HepG2 (cell line): ENCODE measurements around the gene FBF1. TPM values are rescaled to one million over a fixed set of nuclear protein-coding genes. Genes with fewer than 3 reads are reported as not detected.
A peak's percentile ranks its signal among the peaks of the same experiment; 100 is the strongest.

Experiments used
- ATAC-seq: fragments of 200-7000 bp; cut with Tn5 transposase; 3 replicates; pipeline ENCODE4 v1.9.1; 2020; ENCODE audit warnings: mild to moderate bottlenecking, moderate library complexity
- BruUV-seq: library from RNA; stranded (reverse); fragments of 400-500 nt; replicated peaks from 2 replicates; lab custom pipeline; 2021; lab: Mats Ljungman, UMichigan
- CTCF ChIA-PET: fragments of 300-600 bp; formaldehyde crosslinking; extraction: SDS; loops from one replicate; lab custom pipeline; 2021; ENCODE audit warnings: low total read pairs, inconsistent platforms, low intra/inter-chr PET ratio; lab: Yijun Ruan, JAX
- POLR2A ChIA-PET: fragments of 350-600 bp; sonication (Branson Sonifier 250); formaldehyde crosslinking; loops from one replicate; lab custom pipeline; 2020; ENCODE audit warnings: antibody characterized with exemption, inconsistent platforms; lab: Yijun Ruan, JAX
- DNase-seq: peaks from one replicate; pipeline ENCODE4 v3.0.0-alpha.2; 2015; ENCODE audit warnings: low spot score
- FAIRE-seq: peaks from 3 replicates; lab custom pipeline; 2011; peaks lifted over from hg19 to GRCh38; lab: Jason Lieb, UNC
- H2AFZ ChIP-seq: one replicate; pipeline ENCODE4 v1.6.1; 2011; ENCODE audit warnings: low read length, inconsistent platforms
- H3K27ac ChIP-seq: fragments of 300-600 bp; 3 replicates; pipeline ENCODE4 v1.8.0; 2011; ENCODE audit warnings: mixed run types, mild to moderate bottlenecking, mixed read lengths, low read length, inconsistent platforms; ENCODE audit not compliant: insufficient read depth; ENCODE audit errors: extremely low read length
- H3K27me3 ChIP-seq, 2 experiments: fragments of 200-600 bp in 1 of 2; 2 replicates in 1 of 2; 3 replicates in 1 of 2; pipeline versions ENCODE4 v1.6.0 to v1.8.0; 2011; ENCODE audit warnings: low read length in 2 of 2, mild to moderate bottlenecking in 2 of 2, moderate library complexity in 2 of 2, inconsistent platforms in 1 of 2; ENCODE audit not compliant: insufficient read depth in 2 of 2, control insufficient read depth in 1 of 2
- H3K36me3 ChIP-seq, 2 experiments: fragments of 200-600 bp in 1 of 2; replicated peaks in 1 of 2; 2 replicates in 1 of 2; 3 replicates in 1 of 2; pipeline versions ENCODE4 v1.5.1 to v1.8.0; 2011; ENCODE audit warnings: low read length in 2 of 2, inconsistent platforms in 1 of 2; ENCODE audit not compliant: insufficient read depth in 2 of 2, control insufficient read depth in 1 of 2
- H3K4me1 ChIP-seq: 2 replicates; pipeline ENCODE4 v1.5.1; 2012; ENCODE audit warnings: low read length, inconsistent platforms; ENCODE audit not compliant: insufficient read depth
- H3K4me2 ChIP-seq: 2 replicates; pipeline ENCODE4 v1.6.0; 2011; ENCODE audit warnings: low read depth, low read length, inconsistent platforms
- H3K4me3 ChIP-seq, 3 experiments: fragments of 200-600 bp in 1 of 3; sonication (generic), shearing (Covaris generic) in 1 of 3; replicated peaks in 1 of 3; 2 replicates each; pipeline ENCODE4 v1.5.1; 2011 to 2016; ENCODE audit warnings: low read length in 3 of 3, inconsistent platforms in 2 of 3, low read depth in 2 of 3, mild to moderate bottlenecking in 2 of 3, control low read depth in 1 of 3, mixed read lengths in 1 of 3; ENCODE audit not compliant: insufficient read depth in 1 of 3
- H3K79me2 ChIP-seq: one replicate; pipeline ENCODE4 v1.6.1; 2011; ENCODE audit warnings: low read length, inconsistent platforms; ENCODE audit not compliant: insufficient read depth
- H3K9ac ChIP-seq: 2 replicates; pipeline ENCODE4 v1.6.0; 2011; ENCODE audit warnings: mild to moderate bottlenecking, low read depth, low read length, inconsistent platforms; ENCODE audit not compliant: insufficient read depth
- H3K9me3 ChIP-seq: 2 replicates; pipeline ENCODE4 v1.5.1; 2012; ENCODE audit warnings: mild to moderate bottlenecking, low read length
- H4K20me1 ChIP-seq: 2 replicates; pipeline ENCODE4 v1.6.0; 2011; ENCODE audit warnings: inconsistent platforms, mild to moderate bottlenecking, low read length, moderate library complexity; ENCODE audit not compliant: insufficient read depth
- CCDC6 ChIP-seq: sonication (generic); formaldehyde crosslinking; IDR thresholded peaks from 2 replicates; pipeline ENCODE4 v1.8.1; 2022; ENCODE audit warnings: mild to moderate bottlenecking, missing genetic modification reagents, moderate library complexity
- DNMT1 ChIP-seq: sonication (generic); formaldehyde crosslinking; IDR thresholded peaks from 2 replicates; pipeline ENCODE4 v1.5.1; 2020; ENCODE audit warnings: mild to moderate bottlenecking, missing genetic modification reagents
- ETV5 ChIP-seq: IDR thresholded peaks from 2 replicates; pipeline ENCODE4 v1.6.1; 2018; ENCODE audit warnings: missing biosample characterization, missing genetic modification reagents, inconsistent platforms, borderline replicate concordance
- IRF2 ChIP-seq: IDR thresholded peaks from 2 replicates; pipeline ENCODE4 v1.6.1; 2018; ENCODE audit warnings: missing genetic modification reagents, missing compliant biosample characterization
- MXD4 ChIP-seq: IDR thresholded peaks from 2 replicates; pipeline ENCODE4 v1.6.1; 2016; ENCODE audit warnings: mild to moderate bottlenecking, missing biosample characterization, missing genetic modification reagents
- STAG1 ChIP-seq: sonication (generic); formaldehyde crosslinking; IDR thresholded peaks from 2 replicates; pipeline ENCODE4 v1.4.0; 2020; ENCODE audit warnings: missing genetic modification reagents
- THAP11 ChIP-seq: IDR thresholded peaks from 2 replicates; pipeline ENCODE4 v1.6.1; 2016; ENCODE audit warnings: missing biosample characterization, missing genetic modification reagents
- YEATS4 ChIP-seq: sonication (generic); formaldehyde crosslinking; IDR thresholded peaks from 2 replicates; pipeline ENCODE4 v1.4.0; 2020; ENCODE audit warnings: missing genetic modification reagents, borderline replicate concordance
- ZNF644 ChIP-seq: IDR thresholded peaks from 2 replicates; pipeline ENCODE4 v1.6.1; 2016; ENCODE audit warnings: low read depth
- ZNF674 ChIP-seq: sonication (generic); formaldehyde crosslinking; IDR thresholded peaks from 2 replicates; pipeline ENCODE4 v1.5.0; 2020; ENCODE audit warnings: low read depth, mild to moderate bottlenecking, missing genetic modification reagents
- ZNF883 ChIP-seq: sonication (generic); formaldehyde crosslinking; IDR thresholded peaks from 2 replicates; pipeline ENCODE4 v1.5.1; 2020; ENCODE audit warnings: mild to moderate bottlenecking, missing genetic modification reagents; ENCODE audit errors: not compliant biosample characterization
- ZSCAN21 ChIP-seq: sonication (generic); formaldehyde crosslinking; IDR thresholded peaks from 2 replicates; pipeline ENCODE4 v1.8.0; 2022; ENCODE audit warnings: mild to moderate bottlenecking, missing genetic modification reagents, moderate library complexity, borderline replicate concordance
- WGBS: methylation state at CpG from one replicate; pipeline ENCODE4 v1.1.6; 2017; ENCODE audit warnings: low lambda C conversion rate; 5-methylcytosine and 5-hydroxymethylcytosine counted together
- in situ Hi-C: cut with HindIII; loops from 2 replicates; pipeline ENCODE4 v1.10.0; 2017; ENCODE audit warnings: low pct_unique_long_range_greater_than_20kb; ENCODE audit not compliant: extremely low pct_ligation_motif_present
- intact Hi-C: fragments of 100-400 bp; cut with micrococcal nuclease; formaldehyde crosslinking; loops from one replicate; pipeline ENCODE4 v1.10.0; 2022; ENCODE audit not compliant: unreplicated experiment
- polyA plus RNA-seq, 8 experiments: library from polyadenylated mRNA; depleted of rRNA in 3 of 8; stranded (reverse) in 7 of 8; unstranded in 1 of 8; fragments of >200 nt; fragmentation: Illumina TruSeq in 4 of 8; extraction: Trizol in 4 of 8; gene quantifications; 2 replicates each; pipeline versions ENCODE4 v1.2.1 to v1.2.3, GENCODE V29; 2011 to 2016; ENCODE audit warnings: low read depth in 4 of 8, missing spikeins in 1 of 8, mixed read lengths in 1 of 8; ENCODE audit not compliant: insufficient read depth in 1 of 8
- total RNA-seq, 5 experiments: library from RNA; depleted of rRNA; stranded (reverse); fragments of >200 nt; fragmentation: Illumina TruSeq; extraction: Trizol; gene quantifications; 2 replicates each; pipeline ENCODE4 v1.2.3, GENCODE V29; 2016; ENCODE audit warnings: low read depth in 1 of 5
- TF ChIP-seq, protein P1 (sequence below): sonication (generic); formaldehyde crosslinking; IDR thresholded peaks from 2 replicates; pipeline ENCODE4 v1.4.0; 2020; ENCODE audit warnings: missing genetic modification reagents
- TF ChIP-seq, protein P2 (sequence below): sonication (generic); formaldehyde crosslinking; IDR thresholded peaks from 2 replicates; pipeline ENCODE4 v1.8.0; 2022; ENCODE audit warnings: low read depth, missing genetic modification reagents
- TF ChIP-seq, protein P3 (sequence below): IDR thresholded peaks from 2 replicates; pipeline ENCODE4 v1.6.1; 2016; ENCODE audit warnings: mild to moderate bottlenecking, missing biosample characterization, missing genetic modification reagents
- TF ChIP-seq, protein P4 (sequence below): sonication (generic); formaldehyde crosslinking; IDR thresholded peaks from 2 replicates; pipeline ENCODE4 v1.8.1; 2023; ENCODE audit warnings: mild to moderate bottlenecking, missing genetic modification reagents
- TF ChIP-seq, protein P5 (sequence below), 2 experiments: fragments of 450-650 bp in 1 of 2; sonication (generic) in 1 of 2; formaldehyde crosslinking; IDR thresholded peaks; 2 replicates each; pipeline versions ENCODE4 v1.5.0 to v1.8.0; 2020 to 2022; ENCODE audit warnings: mild to moderate bottlenecking in 1 of 2, missing genetic modification reagents in 1 of 2

FBF1 gene
- total and polyA plus RNA-seq, 2 of the 13 experiments (the other 11 are each of a cell fraction or from before 2014, with no cell fraction given) = 2.4 to 8.1 TPM

DNA sequence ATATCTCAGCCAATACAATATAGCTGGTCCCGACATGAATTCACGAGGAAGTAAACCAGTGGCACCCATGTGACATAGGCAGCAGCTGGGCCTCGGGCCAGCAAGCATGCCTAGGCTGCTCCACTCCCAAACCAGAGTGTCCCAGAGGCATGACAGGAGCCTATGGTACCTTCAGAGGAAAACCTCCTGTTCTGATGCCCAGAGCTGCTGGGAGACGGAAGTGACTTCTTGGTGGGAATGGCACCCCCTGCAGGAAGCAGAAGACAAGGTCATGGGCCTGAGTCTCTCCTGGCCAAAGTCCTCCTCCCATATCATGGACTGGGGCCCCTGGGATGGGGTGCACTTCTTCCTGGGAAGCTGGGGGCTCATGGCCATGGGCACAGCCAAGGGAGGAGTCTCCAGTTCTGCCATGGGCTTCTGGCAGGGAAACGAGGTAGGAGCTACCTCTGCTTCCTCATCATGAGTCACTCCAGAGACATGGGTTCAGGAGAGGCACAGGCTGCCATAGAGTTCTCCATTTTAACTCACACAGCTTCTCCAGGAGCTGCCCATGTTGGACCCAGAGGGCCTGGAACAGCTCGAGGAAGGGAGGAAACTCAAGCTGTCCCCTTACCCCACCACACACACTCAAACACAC lies 13.4 kb downstream of the FBF1 start (continued):
- TF ChIP-seq, protein P1, sequence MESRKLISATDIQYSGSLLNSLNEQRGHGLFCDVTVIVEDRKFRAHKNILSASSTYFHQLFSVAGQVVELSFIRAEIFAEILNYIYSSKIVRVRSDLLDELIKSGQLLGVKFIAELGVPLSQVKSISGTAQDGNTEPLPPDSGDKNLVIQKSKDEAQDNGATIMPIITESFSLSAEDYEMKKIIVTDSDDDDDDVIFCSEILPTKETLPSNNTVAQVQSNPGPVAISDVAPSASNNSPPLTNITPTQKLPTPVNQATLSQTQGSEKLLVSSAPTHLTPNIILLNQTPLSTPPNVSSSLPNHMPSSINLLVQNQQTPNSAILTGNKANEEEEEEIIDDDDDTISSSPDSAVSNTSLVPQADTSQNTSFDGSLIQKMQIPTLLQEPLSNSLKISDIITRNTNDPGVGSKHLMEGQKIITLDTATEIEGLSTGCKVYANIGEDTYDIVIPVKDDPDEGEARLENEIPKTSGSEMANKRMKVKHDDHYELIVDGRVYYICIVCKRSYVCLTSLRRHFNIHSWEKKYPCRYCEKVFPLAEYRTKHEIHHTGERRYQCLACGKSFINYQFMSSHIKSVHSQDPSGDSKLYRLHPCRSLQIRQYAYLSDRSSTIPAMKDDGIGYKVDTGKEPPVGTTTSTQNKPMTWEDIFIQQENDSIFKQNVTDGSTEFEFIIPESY (CRISPR knock-in tag) = 0 out of 2 replicates have a peak, but pooled peaks have one; percentile 15
- TF ChIP-seq ETV5 (CRISPR knock-in tag) = peak; percentile 59; the same call in 1 of the 2 replicates
- TF ChIP-seq, protein P2, sequence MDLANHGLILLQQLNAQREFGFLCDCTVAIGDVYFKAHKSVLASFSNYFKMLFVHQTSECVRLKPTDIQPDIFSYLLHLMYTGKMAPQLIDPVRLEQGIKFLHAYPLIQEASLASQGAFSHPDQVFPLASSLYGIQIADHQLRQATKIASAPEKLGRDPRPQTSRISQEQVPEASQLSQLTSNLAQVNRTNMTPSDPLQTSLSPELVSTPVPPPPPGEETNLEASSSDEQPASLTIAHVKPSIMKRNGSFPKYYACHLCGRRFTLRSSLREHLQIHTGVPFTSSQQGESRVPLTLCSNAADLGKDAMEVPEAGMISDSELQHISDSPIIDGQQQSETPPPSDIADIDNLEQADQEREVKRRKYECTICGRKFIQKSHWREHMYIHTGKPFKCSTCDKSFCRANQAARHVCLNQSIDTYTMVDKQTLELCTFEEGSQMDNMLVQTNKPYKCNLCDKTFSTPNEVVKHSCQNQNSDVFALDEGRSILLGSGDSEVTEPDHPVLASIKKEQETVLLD = no peak
- TF ChIP-seq CCDC6 (CRISPR knock-in tag) = no peak
- TF ChIP-seq, protein P3, sequence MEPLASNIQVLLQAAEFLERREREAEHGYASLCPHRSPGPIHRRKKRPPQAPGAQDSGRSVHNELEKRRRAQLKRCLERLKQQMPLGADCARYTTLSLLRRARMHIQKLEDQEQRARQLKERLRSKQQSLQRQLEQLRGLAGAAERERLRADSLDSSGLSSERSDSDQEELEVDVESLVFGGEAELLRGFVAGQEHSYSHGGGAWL (CRISPR knock-in tag) = no peak
- peak; percentile 52 for TF ChIP-seq THAP11
- 0 out of 2 replicates have a peak, but pooled peaks have one; percentile 34 for TF ChIP-seq IRF2 (CRISPR knock-in tag)
- peak; percentile 21; the same call in 1 of the 2 replicates for TF ChIP-seq ZNF644
- TF ChIP-seq STAG1 (CRISPR knock-in tag) = peak; percentile 62

DNA sequence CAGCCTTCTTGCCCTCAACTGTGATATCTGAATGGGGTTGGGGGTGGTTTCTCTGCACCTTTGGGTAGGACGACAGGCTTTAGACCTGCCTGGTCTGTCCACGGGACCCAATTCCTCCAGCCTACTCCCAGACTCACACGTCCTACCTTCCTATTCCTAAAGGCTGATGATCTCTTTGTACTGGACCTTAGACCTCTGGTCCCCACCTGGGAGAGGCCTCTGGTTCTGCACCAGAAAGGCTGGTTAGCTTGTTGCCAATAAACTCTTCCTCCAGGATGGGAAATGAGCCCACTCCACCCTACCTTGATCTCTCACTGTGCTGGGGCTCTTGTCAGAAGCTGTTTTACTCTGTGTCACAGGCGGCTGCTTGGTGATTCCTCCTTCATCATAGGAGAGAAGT lies 14.4 kb downstream of the FBF1 start:
- no peak overlapping the region for H3K4me3 ChIP-seq
- no peaks in the 10 kb centered on the region for H3K27me3 ChIP-seq
- in situ Hi-C loops (no loop called here), intact Hi-C loops (no loop called here)
- no peaks in the 10 kb centered on the region for H4K20me1 ChIP-seq
- H3K9ac ChIP-seq = no peak overlapping the region
- WGBS = 82% methylated on average over 4 of the region's 4 CpGs
- no peak overlapping the region for H3K27ac ChIP-seq
- no peak overlapping the region for H3K4me2 ChIP-seq
- POLR2A ChIA-PET = interaction anchor here (1.6 to 3.4 kb wide), 2 partner anchors 21 to 70 kb away, joined by 5 to 21 read pairs; partner anchors contain the start of gene MRPL38
- peaks cover 42% of the 10 kb centered on the region for H3K4me1 ChIP-seq
- CTCF ChIA-PET = interaction anchor here (0.9 to 1.7 kb wide), 2 partner anchors 21 to 77 kb away, joined by 3 to 15 read pairs; partner anchors contain the start of gene MRPL38
- no TSS peak for BruUV-seq
- no peaks in the 10 kb centered on the region for H3K36me3 ChIP-seq
- H3K79me2 ChIP-seq = no peaks in the 10 kb centered on the region
- no peak for FAIRE-seq
- no peaks in the 10 kb centered on the region for H3K9me3 ChIP-seq
- no peak for DNase-seq
- no peak overlapping the region for H2AFZ ChIP-seq
- no peak for ATAC-seq
- TF ChIP-seq MXD4 (no peak), ZNF883 (CRISPR knock-in tag) (no peak), DNMT1 (CRISPR knock-in tag) (no peak), YEATS4 (no peak), ZNF674 (CRISPR knock-in tag) (no peak), ZSCAN21 (CRISPR knock-in tag) (no peak)
- TF ChIP-seq, protein P4, sequence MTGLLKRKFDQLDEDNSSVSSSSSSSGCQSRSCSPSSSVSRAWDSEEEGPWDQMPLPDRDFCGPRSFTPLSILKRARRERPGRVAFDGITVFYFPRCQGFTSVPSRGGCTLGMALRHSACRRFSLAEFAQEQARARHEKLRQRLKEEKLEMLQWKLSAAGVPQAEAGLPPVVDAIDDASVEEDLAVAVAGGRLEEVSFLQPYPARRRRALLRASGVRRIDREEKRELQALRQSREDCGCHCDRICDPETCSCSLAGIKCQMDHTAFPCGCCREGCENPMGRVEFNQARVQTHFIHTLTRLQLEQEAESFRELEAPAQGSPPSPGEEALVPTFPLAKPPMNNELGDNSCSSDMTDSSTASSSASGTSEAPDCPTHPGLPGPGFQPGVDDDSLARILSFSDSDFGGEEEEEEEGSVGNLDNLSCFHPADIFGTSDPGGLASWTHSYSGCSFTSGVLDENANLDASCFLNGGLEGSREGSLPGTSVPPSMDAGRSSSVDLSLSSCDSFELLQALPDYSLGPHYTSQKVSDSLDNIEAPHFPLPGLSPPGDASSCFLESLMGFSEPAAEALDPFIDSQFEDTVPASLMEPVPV (CRISPR knock-in tag) = no peak
- TF ChIP-seq, protein P5, sequence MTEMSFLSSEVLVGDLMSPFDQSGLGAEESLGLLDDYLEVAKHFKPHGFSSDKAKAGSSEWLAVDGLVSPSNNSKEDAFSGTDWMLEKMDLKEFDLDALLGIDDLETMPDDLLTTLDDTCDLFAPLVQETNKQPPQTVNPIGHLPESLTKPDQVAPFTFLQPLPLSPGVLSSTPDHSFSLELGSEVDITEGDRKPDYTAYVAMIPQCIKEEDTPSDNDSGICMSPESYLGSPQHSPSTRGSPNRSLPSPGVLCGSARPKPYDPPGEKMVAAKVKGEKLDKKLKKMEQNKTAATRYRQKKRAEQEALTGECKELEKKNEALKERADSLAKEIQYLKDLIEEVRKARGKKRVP (CRISPR knock-in tag; IDR thresholded peaks at IDR 0.05) = no peak
